Liver (tissue), 3 donors: ENCODE data around the gene AARSD1.

Source experiments
- JUND ChIP-seq, 2 donors: IDR thresholded peaks; 2 replicates each; pipeline ENCODE4 v1.6.1; 2016; ENCODE audit warnings: antibody characterized with exemption in 2 of 2
- MAX ChIP-seq: IDR thresholded peaks from 2 replicates; pipeline ENCODE4 v1.6.1; 2016; ENCODE audit warnings: antibody characterized with exemption
- NR2F2 ChIP-seq: IDR thresholded peaks from 2 replicates; pipeline ENCODE4 v1.6.1; 2016; ENCODE audit warnings: antibody characterized with exemption
- RAD21 ChIP-seq, 2 donors: IDR thresholded peaks; 2 replicates each; pipeline ENCODE4 v1.6.1; 2016; ENCODE audit warnings: antibody characterized with exemption in 2 of 2, mild to moderate bottlenecking in 2 of 2
- RXRA ChIP-seq, 2 donors: IDR thresholded peaks; 2 replicates each; pipeline ENCODE4 v1.6.1; 2017 to 2018; ENCODE audit warnings: antibody characterized with exemption in 2 of 2, mild to moderate bottlenecking in 1 of 2
- YY1 ChIP-seq: IDR thresholded peaks from 2 replicates; pipeline ENCODE4 v1.6.1; 2016; ENCODE audit warnings: antibody characterized with exemption, mild to moderate bottlenecking
- ZBTB33 ChIP-seq: IDR thresholded peaks from 2 replicates; pipeline ENCODE4 v1.6.1; 2016; ENCODE audit warnings: antibody characterized with exemption
- TF ChIP-seq, protein P1 (sequence below): fragments of 150-350 bp; IDR thresholded peaks from 2 replicates; pipeline ENCODE4 v1.5.1; 2017; ENCODE audit warnings: improper control_type of control experiment, low read depth, low read length; ENCODE audit not compliant: missing input control
- donor health status: healthy.
- donor health status: healthy.

DNA sequence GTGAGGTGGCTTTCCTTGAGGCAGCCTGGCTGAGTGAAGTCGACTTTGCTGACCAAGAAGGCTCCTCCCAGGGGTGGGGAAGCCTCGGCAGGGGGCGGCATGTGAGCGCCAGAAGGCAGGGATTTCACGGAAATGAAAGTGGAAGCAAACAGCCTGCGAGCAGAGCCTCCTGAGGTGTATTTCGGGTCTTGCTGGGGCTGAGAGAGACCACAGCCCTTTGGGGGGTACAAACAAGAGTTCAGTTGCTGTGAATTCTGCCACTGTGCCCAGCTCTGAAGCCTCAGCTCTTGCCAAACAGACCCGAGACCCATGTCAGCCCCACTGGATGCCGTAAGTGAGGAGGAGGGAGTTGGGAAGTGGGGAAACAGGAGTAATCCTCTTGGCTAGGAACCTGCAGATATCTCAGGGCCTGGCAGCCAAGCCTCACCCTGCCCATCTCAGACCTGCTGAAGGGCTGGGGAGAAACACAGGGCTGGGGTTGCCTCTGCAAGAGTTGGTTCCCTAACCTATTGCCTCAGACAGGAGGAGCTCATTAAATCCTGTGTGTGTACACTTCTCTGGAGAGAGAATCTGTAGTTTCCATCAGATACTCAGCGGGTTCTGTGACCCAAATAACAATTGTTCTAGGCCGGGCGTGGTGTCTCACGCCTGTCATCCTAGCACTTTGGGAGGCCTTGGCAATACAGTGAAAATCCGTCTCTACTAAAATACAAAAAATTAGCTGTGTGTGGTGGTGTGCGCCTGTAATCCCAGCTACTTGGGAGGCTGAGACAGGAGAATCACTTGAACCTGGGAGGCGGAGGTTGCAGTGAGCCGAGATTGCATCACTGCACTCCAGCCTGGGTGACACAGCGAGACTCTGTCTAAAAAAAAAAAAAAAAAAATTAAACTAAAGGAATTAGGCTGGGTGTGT lies 42.6 kb upstream of the AARSD1 start, which contains the start of gene IFI35:
- TF ChIP-seq, protein P1, sequence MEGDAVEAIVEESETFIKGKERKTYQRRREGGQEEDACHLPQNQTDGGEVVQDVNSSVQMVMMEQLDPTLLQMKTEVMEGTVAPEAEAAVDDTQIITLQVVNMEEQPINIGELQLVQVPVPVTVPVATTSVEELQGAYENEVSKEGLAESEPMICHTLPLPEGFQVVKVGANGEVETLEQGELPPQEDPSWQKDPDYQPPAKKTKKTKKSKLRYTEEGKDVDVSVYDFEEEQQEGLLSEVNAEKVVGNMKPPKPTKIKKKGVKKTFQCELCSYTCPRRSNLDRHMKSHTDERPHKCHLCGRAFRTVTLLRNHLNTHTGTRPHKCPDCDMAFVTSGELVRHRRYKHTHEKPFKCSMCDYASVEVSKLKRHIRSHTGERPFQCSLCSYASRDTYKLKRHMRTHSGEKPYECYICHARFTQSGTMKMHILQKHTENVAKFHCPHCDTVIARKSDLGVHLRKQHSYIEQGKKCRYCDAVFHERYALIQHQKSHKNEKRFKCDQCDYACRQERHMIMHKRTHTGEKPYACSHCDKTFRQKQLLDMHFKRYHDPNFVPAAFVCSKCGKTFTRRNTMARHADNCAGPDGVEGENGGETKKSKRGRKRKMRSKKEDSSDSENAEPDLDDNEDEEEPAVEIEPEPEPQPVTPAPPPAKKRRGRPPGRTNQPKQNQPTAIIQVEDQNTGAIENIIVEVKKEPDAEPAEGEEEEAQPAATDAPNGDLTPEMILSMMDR = peak; percentile 45
- TF ChIP-seq MAX = no peak
- TF ChIP-seq YY1 = peak; percentile 33
- TF ChIP-seq JUND (IDR thresholded peaks at IDR 0.05) = no peak
- no peak for TF ChIP-seq RXRA (IDR thresholded peaks at IDR 0.05)
- peak; percentile 75 to 78 for TF ChIP-seq RAD21 (IDR thresholded peaks at IDR 0.05)
- no peak for TF ChIP-seq NR2F2
- no peak for TF ChIP-seq ZBTB33
